ENCODE measurements around the gene FBXO45. TPM values are rescaled to one million over a fixed set of nuclear protein-coding genes. Genes with fewer than 3 reads are reported as not detected.

FBXO45 gene
- total and polyA plus RNA-seq, 10 of the 15 experiments (the other 5 are each of a cell fraction or from before 2014, with no cell fraction given): 4.0 to 17.3 (median 11.8) TPM

DNA sequence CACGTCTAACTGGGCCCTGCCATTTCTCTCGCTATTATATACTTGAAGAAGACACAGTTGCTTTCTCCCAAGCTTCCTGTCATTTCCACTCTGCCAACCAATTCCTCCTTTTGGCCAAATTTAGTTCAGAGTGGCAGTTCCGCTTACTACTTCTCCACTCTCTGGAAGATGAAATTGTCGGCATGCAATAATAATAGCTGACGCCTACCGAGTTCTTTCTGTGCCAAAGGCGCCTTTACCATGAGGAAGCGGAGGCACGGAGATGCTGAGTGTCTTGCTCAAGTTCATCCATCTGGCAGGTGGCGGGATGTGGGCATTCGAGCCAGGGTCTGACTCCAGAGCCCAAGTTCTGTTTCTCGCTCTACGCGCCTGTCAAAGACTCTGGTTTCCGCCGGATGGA, 56.4 kb downstream of the FBXO45 start (continued):
- TF ChIP-seq, protein P1, sequence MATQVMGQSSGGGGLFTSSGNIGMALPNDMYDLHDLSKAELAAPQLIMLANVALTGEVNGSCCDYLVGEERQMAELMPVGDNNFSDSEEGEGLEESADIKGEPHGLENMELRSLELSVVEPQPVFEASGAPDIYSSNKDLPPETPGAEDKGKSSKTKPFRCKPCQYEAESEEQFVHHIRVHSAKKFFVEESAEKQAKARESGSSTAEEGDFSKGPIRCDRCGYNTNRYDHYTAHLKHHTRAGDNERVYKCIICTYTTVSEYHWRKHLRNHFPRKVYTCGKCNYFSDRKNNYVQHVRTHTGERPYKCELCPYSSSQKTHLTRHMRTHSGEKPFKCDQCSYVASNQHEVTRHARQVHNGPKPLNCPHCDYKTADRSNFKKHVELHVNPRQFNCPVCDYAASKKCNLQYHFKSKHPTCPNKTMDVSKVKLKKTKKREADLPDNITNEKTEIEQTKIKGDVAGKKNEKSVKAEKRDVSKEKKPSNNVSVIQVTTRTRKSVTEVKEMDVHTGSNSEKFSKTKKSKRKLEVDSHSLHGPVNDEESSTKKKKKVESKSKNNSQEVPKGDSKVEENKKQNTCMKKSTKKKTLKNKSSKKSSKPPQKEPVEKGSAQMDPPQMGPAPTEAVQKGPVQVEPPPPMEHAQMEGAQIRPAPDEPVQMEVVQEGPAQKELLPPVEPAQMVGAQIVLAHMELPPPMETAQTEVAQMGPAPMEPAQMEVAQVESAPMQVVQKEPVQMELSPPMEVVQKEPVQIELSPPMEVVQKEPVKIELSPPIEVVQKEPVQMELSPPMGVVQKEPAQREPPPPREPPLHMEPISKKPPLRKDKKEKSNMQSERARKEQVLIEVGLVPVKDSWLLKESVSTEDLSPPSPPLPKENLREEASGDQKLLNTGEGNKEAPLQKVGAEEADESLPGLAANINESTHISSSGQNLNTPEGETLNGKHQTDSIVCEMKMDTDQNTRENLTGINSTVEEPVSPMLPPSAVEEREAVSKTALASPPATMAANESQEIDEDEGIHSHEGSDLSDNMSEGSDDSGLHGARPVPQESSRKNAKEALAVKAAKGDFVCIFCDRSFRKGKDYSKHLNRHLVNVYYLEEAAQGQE (IDR thresholded peaks at IDR 0.05; ENCODE audit: low read depth, low read length): no peak
- TF ChIP-seq SUZ12 (IDR thresholded peaks at IDR 0.05; ENCODE audit: unreplicated experiment) (no peak), MYC (IDR thresholded peaks at IDR 0.05; ENCODE audit: insufficient read depth, insufficient read length, insufficient replicate concordance, low read length, severe bottlenecking) (no peak)
- TF ChIP-seq, protein P2, sequence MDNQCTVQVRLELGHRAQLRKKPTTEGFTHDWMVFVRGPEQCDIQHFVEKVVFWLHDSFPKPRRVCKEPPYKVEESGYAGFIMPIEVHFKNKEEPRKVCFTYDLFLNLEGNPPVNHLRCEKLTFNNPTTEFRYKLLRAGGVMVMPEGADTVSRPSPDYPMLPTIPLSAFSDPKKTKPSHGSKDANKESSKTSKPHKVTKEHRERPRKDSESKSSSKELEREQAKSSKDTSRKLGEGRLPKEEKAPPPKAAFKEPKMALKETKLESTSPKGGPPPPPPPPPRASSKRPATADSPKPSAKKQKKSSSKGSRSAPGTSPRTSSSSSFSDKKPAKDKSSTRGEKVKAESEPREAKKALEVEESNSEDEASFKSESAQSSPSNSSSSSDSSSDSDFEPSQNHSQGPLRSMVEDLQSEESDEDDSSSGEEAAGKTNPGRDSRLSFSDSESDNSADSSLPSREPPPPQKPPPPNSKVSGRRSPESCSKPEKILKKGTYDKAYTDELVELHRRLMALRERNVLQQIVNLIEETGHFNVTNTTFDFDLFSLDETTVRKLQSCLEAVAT (IDR thresholded peaks at IDR 0.05): peak; percentile 57; the same call in 1 of the 2 replicates

DNA sequence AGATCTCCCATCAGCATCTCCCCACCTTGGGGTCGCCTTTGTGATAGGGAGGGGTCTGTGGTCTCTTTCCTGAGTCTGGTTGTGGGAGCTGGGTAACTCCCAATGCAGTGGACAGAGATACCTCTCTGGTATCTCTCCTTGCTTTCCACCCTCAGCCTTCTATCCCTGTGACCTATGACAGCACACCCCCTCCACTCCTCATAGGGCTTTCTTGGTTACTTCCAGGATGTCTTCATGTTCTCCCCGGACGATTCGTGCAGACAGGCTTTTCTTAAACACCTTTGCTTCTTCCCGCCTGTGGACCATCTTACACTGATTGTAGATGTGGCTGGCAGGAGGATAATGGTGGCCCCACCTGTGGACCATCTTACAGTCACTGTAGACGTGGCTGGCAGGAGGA, 56.9 kb downstream of the FBXO45 start:
- 94% methylated on average over 6 of the region's 6 CpGs for WGBS (ENCODE audit: insufficient coverage, insufficient replicate concordance, low lambda C conversion rate, missing lambda C conversion rate)
- in situ Hi-C loops (cut with MboI): no loop called here
- DNase-seq (ENCODE audit: low read depth, low spot score): no peak
- H3K9me3 ChIP-seq (replicated peaks; ENCODE audit: control insufficient read depth, insufficient read depth, low read length): no peaks in the 10 kb centered on the region
- RAD21 ChIA-PET (ENCODE audit: unreplicated experiment): no interaction called here
- no peaks in the 10 kb centered on the region for H3K79me2 ChIP-seq (ENCODE audit: control insufficient read depth, insufficient read depth, low read length)
- H3K9ac ChIP-seq (ENCODE audit: control insufficient read depth, insufficient read depth, low read length): no peak overlapping the region
- no peaks in the 10 kb centered on the region for H4K20me1 ChIP-seq (ENCODE audit: control insufficient read depth, insufficient read depth)
- H3K4me3 ChIP-seq: no peak overlapping the region
- BruUV-seq (replicated peaks): no TSS peak
- H2AFZ ChIP-seq (ENCODE audit: control insufficient read depth, low read depth, low read length): no peak overlapping the region
- CTCF ChIA-PET: interaction anchor here (1.4 to 2.2 kb wide), 2 partner anchors 15 to 16 kb away, joined by 4 to 6 read pairs; partner anchors contain the start of gene NRROS
- intact Hi-C loops (cut with micrococcal nuclease; ENCODE audit: unreplicated experiment): no loop called here
- FAIRE-seq: no peak
- no peak overlapping the region for H3K27ac ChIP-seq (ENCODE audit: control insufficient read depth, insufficient read depth)
- H3K4me2 ChIP-seq (ENCODE audit: control insufficient read depth, insufficient read depth): peak overlapping the region; percentile 70; the same call in 1 of the 2 replicates
- H3K36me3 ChIP-seq (ENCODE audit: control insufficient read depth in 2 of 2, insufficient read depth in 2 of 2, low read length in 1 of 2): no peaks in the 10 kb centered on the region
- SMC1A ChIA-PET (ENCODE audit: uncharacterized antibody, unreplicated experiment): interaction anchor here (1.8 kb wide), 1 partner anchor 16 kb away, joined by 5 read pairs; no protein-coding TSS in a partner anchor
- H3K4me1 ChIP-seq (ENCODE audit: control insufficient read depth, insufficient read depth, low read length): peaks cover 33% of the 10 kb centered on the region
- H3K27me3 ChIP-seq (replicated peaks in 1 of 2; ENCODE audit: control insufficient read depth in 2 of 2, insufficient read depth in 2 of 2, low read length in 1 of 2): no peaks in the 10 kb centered on the region
- ATAC-seq: no peak
- POLR2A ChIA-PET: no interaction called here
- TF ChIP-seq, protein P3, sequence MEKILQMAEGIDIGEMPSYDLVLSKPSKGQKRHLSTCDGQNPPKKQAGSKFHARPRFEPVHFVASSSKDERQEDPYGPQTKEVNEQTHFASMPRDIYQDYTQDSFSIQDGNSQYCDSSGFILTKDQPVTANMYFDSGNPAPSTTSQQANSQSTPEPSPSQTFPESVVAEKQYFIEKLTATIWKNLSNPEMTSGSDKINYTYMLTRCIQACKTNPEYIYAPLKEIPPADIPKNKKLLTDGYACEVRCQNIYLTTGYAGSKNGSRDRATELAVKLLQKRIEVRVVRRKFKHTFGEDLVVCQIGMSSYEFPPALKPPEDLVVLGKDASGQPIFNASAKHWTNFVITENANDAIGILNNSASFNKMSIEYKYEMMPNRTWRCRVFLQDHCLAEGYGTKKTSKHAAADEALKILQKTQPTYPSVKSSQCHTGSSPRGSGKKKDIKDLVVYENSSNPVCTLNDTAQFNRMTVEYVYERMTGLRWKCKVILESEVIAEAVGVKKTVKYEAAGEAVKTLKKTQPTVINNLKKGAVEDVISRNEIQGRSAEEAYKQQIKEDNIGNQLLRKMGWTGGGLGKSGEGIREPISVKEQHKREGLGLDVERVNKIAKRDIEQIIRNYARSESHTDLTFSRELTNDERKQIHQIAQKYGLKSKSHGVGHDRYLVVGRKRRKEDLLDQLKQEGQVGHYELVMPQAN (conservative IDR thresholded peaks at IDR 0.05): no peak
- TF ChIP-seq SRF (IDR thresholded peaks at IDR 0.05; ENCODE audit: low read depth in 2 of 2, low read length in 2 of 2) (no peak), RBBP5 (conservative IDR thresholded peaks at IDR 0.05) (no peak), JUND (IDR thresholded peaks at IDR 0.05; ENCODE audit: low read depth, low read length) (no peak), MYC (IDR thresholded peaks at IDR 0.05; ENCODE audit: insufficient read depth, insufficient read length, insufficient replicate concordance, low read length, severe bottlenecking) (no peak), CHD1 (IDR thresholded peaks at IDR 0.05; ENCODE audit: low read depth, low read length) (no peak), FOXM1 (IDR thresholded peaks at IDR 0.05; ENCODE audit: low read depth, low read length) (no peak), TARDBP (IDR thresholded peaks at IDR 0.05; ENCODE audit: borderline replicate concordance) (no peak)
- TF ChIP-seq, protein P4, sequence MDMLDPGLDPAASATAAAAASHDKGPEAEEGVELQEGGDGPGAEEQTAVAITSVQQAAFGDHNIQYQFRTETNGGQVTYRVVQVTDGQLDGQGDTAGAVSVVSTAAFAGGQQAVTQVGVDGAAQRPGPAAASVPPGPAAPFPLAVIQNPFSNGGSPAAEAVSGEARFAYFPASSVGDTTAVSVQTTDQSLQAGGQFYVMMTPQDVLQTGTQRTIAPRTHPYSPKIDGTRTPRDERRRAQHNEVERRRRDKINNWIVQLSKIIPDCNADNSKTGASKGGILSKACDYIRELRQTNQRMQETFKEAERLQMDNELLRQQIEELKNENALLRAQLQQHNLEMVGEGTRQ (IDR thresholded peaks at IDR 0.05; ENCODE audit: borderline replicate concordance, low read depth, low read length): no peak
- TF ChIP-seq, protein P5, sequence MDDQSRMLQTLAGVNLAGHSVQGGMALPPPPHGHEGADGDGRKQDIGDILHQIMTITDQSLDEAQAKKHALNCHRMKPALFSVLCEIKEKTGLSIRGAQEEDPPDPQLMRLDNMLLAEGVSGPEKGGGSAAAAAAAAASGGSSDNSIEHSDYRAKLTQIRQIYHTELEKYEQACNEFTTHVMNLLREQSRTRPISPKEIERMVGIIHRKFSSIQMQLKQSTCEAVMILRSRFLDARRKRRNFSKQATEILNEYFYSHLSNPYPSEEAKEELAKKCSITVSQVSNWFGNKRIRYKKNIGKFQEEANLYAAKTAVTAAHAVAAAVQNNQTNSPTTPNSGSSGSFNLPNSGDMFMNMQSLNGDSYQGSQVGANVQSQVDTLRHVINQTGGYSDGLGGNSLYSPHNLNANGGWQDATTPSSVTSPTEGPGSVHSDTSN (IDR thresholded peaks at IDR 0.05; ENCODE audit: insufficient replicate concordance, low read depth, low read length): no peak
